Measurements from ENCODE around the gene DYNC1I1. TPM values are rescaled to one million over a fixed set of nuclear protein-coding genes. Genes with fewer than 3 reads are reported as not detected.

The DYNC1I1 gene
- total RNA-seq, 4 donors from 2014 or later = 7.8 to 21.3 (median 11.6) TPM

DNA sequence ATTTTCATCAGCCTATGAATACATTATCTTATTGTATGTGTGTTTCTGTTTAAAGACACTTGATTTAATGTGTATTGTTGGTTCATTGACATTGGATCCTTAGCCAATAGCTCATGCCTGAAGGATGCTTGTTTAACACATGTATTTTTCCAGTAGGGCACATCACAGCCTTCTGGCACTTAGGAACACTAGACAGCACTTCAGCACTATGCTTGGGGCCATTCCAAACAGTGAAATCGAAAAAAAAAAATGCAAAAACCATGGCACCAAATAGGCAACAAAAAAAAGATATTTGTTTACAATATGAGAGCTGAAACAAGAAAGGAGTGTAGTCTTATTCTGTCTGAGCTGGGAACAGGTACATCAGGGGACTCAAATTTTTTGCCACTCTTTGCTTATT, 286.7 kb downstream of the DYNC1I1 start:
- Histone ChIP-seq H3K4me1 (no peaks in the 10 kb centered on the region), H3K9me3 (no peaks in the 10 kb centered on the region), H3K36me3 (no peaks in the 10 kb centered on the region), H3K4me3 (no peak overlapping the region), H3K27ac (no peak overlapping the region), H3K27me3 (no peaks in the 10 kb centered on the region)
- intact Hi-C loops (cut with DNase I; ENCODE audit: low total_unique reads) = no loop called here
- no peak for ATAC-seq
- in situ Hi-C loops (cut with MboI; ENCODE audit: low sequenced_read_pairs in 4 of 4) = loop anchor here in 1 of 4 donors (25.0 kb wide), 1 partner anchor 978 kb away; no protein-coding TSS in a partner anchor
- no peak for DNase-seq
- TF ChIP-seq, protein P1, sequence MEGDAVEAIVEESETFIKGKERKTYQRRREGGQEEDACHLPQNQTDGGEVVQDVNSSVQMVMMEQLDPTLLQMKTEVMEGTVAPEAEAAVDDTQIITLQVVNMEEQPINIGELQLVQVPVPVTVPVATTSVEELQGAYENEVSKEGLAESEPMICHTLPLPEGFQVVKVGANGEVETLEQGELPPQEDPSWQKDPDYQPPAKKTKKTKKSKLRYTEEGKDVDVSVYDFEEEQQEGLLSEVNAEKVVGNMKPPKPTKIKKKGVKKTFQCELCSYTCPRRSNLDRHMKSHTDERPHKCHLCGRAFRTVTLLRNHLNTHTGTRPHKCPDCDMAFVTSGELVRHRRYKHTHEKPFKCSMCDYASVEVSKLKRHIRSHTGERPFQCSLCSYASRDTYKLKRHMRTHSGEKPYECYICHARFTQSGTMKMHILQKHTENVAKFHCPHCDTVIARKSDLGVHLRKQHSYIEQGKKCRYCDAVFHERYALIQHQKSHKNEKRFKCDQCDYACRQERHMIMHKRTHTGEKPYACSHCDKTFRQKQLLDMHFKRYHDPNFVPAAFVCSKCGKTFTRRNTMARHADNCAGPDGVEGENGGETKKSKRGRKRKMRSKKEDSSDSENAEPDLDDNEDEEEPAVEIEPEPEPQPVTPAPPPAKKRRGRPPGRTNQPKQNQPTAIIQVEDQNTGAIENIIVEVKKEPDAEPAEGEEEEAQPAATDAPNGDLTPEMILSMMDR (IDR thresholded peaks at IDR 0.05 in 4 of 5, conservative IDR thresholded peaks at IDR 0.05 in 1 of 5) = no peak
- no peak for TF ChIP-seq POLR2A (IDR thresholded peaks at IDR 0.05)

DNA sequence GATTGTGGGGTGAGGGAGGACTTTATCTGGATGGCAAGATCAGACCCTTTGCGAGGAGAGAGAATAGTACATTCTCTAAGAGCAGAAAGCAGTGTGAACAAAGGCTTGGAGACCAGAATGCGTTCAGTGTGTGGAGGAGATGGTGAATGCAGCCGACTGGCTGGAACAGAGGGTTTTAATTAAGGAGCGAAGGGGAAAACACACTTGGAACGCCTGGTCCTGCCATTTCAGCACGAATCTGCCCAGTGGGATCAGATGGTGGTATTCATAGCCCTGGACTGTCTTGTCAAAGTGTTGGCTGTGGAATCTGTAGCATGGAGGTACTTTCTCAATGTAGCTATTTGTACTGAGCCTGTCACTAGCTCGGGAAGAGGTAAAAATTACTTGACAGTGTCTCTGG, 288.7 kb downstream of the DYNC1I1 start:
- no peak overlapping the region for H3K4me3 ChIP-seq
- no peak for DNase-seq
- ATAC-seq = no peak
- in situ Hi-C loops (cut with MboI; ENCODE audit: low sequenced_read_pairs in 4 of 4) (loop anchor here in 1 of 4 donors (25.0 kb wide), 1 partner anchor 976 kb away; no protein-coding TSS in a partner anchor), intact Hi-C loops (cut with DNase I; ENCODE audit: low total_unique reads) (no loop called here)
- TF ChIP-seq, protein P1 (IDR thresholded peaks at IDR 0.05 in 4 of 5, conservative IDR thresholded peaks at IDR 0.05 in 1 of 5) = no peak
- no peak for TF ChIP-seq POLR2A (IDR thresholded peaks at IDR 0.05)
- H3K4me1 ChIP-seq = no peaks in the 10 kb centered on the region
- H3K27me3 ChIP-seq = no peaks in the 10 kb centered on the region
- H3K27ac ChIP-seq = no peak overlapping the region
- no peaks in the 10 kb centered on the region for H3K9me3 ChIP-seq
- no peaks in the 10 kb centered on the region for H3K36me3 ChIP-seq

DNA sequence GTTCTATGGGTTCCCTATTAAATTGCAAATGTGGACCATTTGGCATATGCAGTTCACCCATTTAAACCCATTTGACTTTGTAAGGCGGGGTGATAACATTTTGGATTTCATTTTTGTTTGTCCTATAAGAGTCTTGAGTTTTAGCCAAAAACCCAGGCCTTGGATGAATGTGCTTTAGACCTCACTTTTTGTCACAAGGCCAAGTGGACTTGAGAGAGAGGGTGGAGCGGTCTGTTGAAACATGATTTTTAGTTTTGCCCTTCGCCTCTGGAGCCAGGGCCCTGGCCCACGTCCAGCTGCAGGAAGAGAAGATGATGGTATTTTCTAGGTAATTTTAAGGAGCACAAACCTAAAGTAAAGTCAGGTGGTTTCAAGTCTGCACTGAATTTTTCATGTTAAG, 289.5 kb downstream of the DYNC1I1 start:
- H3K9me3 ChIP-seq = no peaks in the 10 kb centered on the region
- H3K4me1 ChIP-seq = no peaks in the 10 kb centered on the region
- H3K36me3 ChIP-seq = no peaks in the 10 kb centered on the region
- in situ Hi-C loops (cut with MboI; ENCODE audit: low sequenced_read_pairs in 4 of 4) = loop anchor here in 1 of 4 donors (25.0 kb wide), 1 partner anchor 975 kb away; no protein-coding TSS in a partner anchor
- DNase-seq = no peak
- H3K27ac ChIP-seq = no peak overlapping the region
- H3K4me3 ChIP-seq = no peak overlapping the region
- H3K27me3 ChIP-seq = no peaks in the 10 kb centered on the region
- no peak for TF ChIP-seq POLR2A (IDR thresholded peaks at IDR 0.05)
- TF ChIP-seq, protein P1 (IDR thresholded peaks at IDR 0.05 in 4 of 5, conservative IDR thresholded peaks at IDR 0.05 in 1 of 5) = no peak
- ATAC-seq = no peak
- intact Hi-C loops (cut with DNase I; ENCODE audit: low total_unique reads) = no loop called here

DNA sequence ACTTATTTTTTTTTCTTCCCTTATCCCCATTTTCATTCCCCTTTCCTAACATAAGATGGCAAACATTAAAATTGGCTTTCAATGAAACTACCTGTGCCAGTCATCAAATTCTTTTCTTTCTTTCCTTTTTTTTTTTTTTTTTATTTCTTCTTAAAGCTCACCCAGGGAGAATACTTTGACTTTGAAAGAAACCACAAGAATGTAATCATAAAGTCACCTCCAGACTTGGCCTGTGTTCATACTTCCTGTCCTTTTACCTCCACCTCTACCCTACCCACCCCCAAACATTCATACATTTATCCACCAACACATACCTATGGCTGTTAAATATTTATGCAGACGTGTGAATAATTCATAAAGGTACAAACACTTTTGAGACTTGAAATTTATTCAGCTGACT, 295.0 kb downstream of the DYNC1I1 start:
- in situ Hi-C loops (cut with MboI; ENCODE audit: low sequenced_read_pairs in 4 of 4) (loop anchor here in 1 of 4 donors (25.0 kb wide), 1 partner anchor 970 kb away; no protein-coding TSS in a partner anchor), intact Hi-C loops (cut with DNase I; ENCODE audit: low total_unique reads) (no loop called here)
- TF ChIP-seq POLR2A (IDR thresholded peaks at IDR 0.05) = no peak
- TF ChIP-seq, protein P1 (IDR thresholded peaks at IDR 0.05 in 4 of 5, conservative IDR thresholded peaks at IDR 0.05 in 1 of 5) = no peak
- Histone ChIP-seq H3K36me3 (no peaks in the 10 kb centered on the region), H3K4me1 (no peaks in the 10 kb centered on the region), H3K27ac (no peak overlapping the region), H3K4me3 (no peak overlapping the region), H3K27me3 (no peaks in the 10 kb centered on the region), H3K9me3 (no peaks in the 10 kb centered on the region)
- ATAC-seq (no peak), DNase-seq (no peak)

DNA sequence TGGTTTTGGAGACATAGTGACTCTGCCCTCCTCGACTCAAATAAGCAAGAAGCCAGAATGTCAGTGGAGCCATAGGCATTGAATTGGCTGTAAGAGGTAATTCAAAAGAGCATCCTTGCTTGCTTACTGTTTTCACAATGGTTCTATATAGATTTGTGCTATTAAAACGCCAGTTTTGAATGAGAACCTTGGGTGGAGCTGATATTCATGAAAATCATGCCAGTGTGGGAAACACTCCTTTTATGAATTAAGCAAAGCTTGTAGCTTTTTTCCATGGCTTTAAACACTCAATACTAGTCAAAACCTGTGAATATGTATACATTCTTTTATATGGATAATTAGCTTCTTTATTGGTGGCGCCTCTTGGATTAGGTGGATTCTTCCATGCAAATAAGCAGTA, 297.0 kb downstream of the DYNC1I1 start:
- no peak overlapping the region for H3K4me3 ChIP-seq
- H3K36me3 ChIP-seq = no peaks in the 10 kb centered on the region
- no peaks in the 10 kb centered on the region for H3K4me1 ChIP-seq
- in situ Hi-C loops (cut with MboI; ENCODE audit: low sequenced_read_pairs in 4 of 4) = loop anchor here in 1 of 4 donors (25.0 kb wide), 1 partner anchor 968 kb away; no protein-coding TSS in a partner anchor
- intact Hi-C loops (cut with DNase I; ENCODE audit: low total_unique reads) = no loop called here
- H3K27me3 ChIP-seq = no peaks in the 10 kb centered on the region
- H3K9me3 ChIP-seq = no peaks in the 10 kb centered on the region
- DNase-seq (no peak), ATAC-seq (no peak)
- H3K27ac ChIP-seq = no peak overlapping the region
- TF ChIP-seq, protein P1 (IDR thresholded peaks at IDR 0.05 in 4 of 5, conservative IDR thresholded peaks at IDR 0.05 in 1 of 5) = no peak
- TF ChIP-seq POLR2A (IDR thresholded peaks at IDR 0.05) = no peak

Measured in gastrocnemius medialis (tissue), 4 donors.